HCT116 (cell line): Measurements from ENCODE around the gene SNIP1. TPM values are rescaled to one million over a fixed set of nuclear protein-coding genes. Genes with fewer than 3 reads are reported as not detected.

Source experiments
- ATAC-seq: fragments of 200-7000 bp; cut with Tn5 transposase; 2 replicates; pipeline ENCODE4 v1.9.1; 2020; ENCODE audit warnings: mild to moderate bottlenecking, moderate library complexity
- BruUV-seq: library from RNA; stranded (reverse); fragments of 400-500 nt; replicated peaks from 2 replicates; lab custom pipeline; 2021; lab: Mats Ljungman, UMichigan
- CTCF ChIA-PET: fragments of 300-600 bp; sonication (Branson Sonifier 250); formaldehyde crosslinking; loops from one replicate; lab custom pipeline; 2021; ENCODE audit warnings: antibody characterized with exemption; lab: Charles Lee
- POLR2A ChIA-PET: fragments of 300-600, 350-600 bp; sonication (Branson Sonifier 250); formaldehyde crosslinking; loops from one replicate; lab custom pipeline; 2021; ENCODE audit warnings: antibody characterized with exemption; lab: Charles Lee
- RAD21 ChIA-PET, 2 experiments: fragments of 300-600 bp; sonication (Branson Sonifier 250); formaldehyde crosslinking; loops; one replicate each; lab custom pipeline; 2023; ENCODE audit warnings: low total read pairs in 2 of 2; ENCODE audit not compliant: uncharacterized antibody in 2 of 2, unreplicated experiment in 2 of 2, low non-redundant PET in 1 of 2; lab: Charles Lee
- DNase-seq: peaks from one replicate; pipeline ENCODE4 v3.0.0-alpha.2; 2010; ENCODE audit warnings: low read depth, low spot score
- H2AFZ ChIP-seq: fragments of 200-600 bp; shearing (Covaris generic), sonication (generic); 2 replicates; pipeline ENCODE4 v1.6.1; 2017; ENCODE audit warnings: low read depth, mixed run types, mixed read lengths, antibody characterized with exemption, low read length; ENCODE audit not compliant: poor library complexity, severe bottlenecking
- H3K27ac ChIP-seq: 2 replicates; pipeline ENCODE4 v1.5.1; 2012; ENCODE audit warnings: low read depth, low read length
- H3K27me3 ChIP-seq: fragments of 200-600 bp; sonication (generic); 2 replicates; pipeline ENCODE4 v1.6.1; 2016; ENCODE audit warnings: mixed run types, low read length, mixed read lengths; ENCODE audit not compliant: insufficient read depth
- H3K36me3 ChIP-seq, 2 experiments: fragments of 200-500 bp in 1 of 2; fragments of 200-600 bp in 1 of 2; sonication (Bioruptor generic) in 1 of 2; sonication (generic) in 1 of 2; 2 replicates each; pipeline versions ENCODE4 v1.5.1 to v1.6.1; 2014 to 2016; ENCODE audit warnings: low read length in 2 of 2, inconsistent platforms in 1 of 2, mixed read lengths in 1 of 2, mixed run types in 1 of 2; ENCODE audit not compliant: insufficient read depth in 2 of 2, control insufficient read depth in 1 of 2
- H3K4me1 ChIP-seq, 2 experiments: fragments of 200-600 bp in 1 of 2; sonication (generic) in 1 of 2; 2 replicates each; pipeline versions ENCODE4 v1.5.1 to v1.6.1; 2012 to 2017; ENCODE audit warnings: low read length in 2 of 2, inconsistent platforms in 1 of 2, mild to moderate bottlenecking in 1 of 2, mixed read lengths in 1 of 2, mixed run types in 1 of 2, moderate library complexity in 1 of 2; ENCODE audit not compliant: insufficient read depth in 2 of 2, control insufficient read depth in 1 of 2
- H3K4me2 ChIP-seq: fragments of 200-600 bp; sonication (generic); 2 replicates; pipeline ENCODE4 v1.6.1; 2017; ENCODE audit warnings: mixed run types, low read length, mixed read lengths
- H3K4me3 ChIP-seq, 2 experiments: fragments of 200-600 bp in 1 of 2; sonication (generic) in 1 of 2; replicated peaks in 1 of 2; 2 replicates each; pipeline ENCODE4 v1.5.1; 2011 to 2016; ENCODE audit warnings: low read length in 2 of 2, control low read depth in 1 of 2, low read depth in 1 of 2, mild to moderate bottlenecking in 1 of 2, mixed read lengths in 1 of 2, mixed run types in 1 of 2
- H3K79me2 ChIP-seq: fragments of 200-600 bp; sonication (generic); 2 replicates; pipeline ENCODE4 v1.6.1; 2017; ENCODE audit warnings: mild to moderate bottlenecking, mixed run types, low read length, moderate library complexity, mixed read lengths; ENCODE audit not compliant: insufficient read depth
- H3K9ac ChIP-seq: fragments of 200-600 bp; sonication (generic); 2 replicates; pipeline ENCODE4 v1.6.1; 2016; ENCODE audit warnings: low read length, mixed read lengths
- H3K9me2 ChIP-seq: fragments of 200-600 bp; sonication (generic), shearing (Covaris generic); 2 replicates; pipeline ENCODE4 v1.6.1; 2017; ENCODE audit warnings: mixed run types, mild to moderate bottlenecking, moderate library complexity; ENCODE audit not compliant: insufficient read depth
- H3K9me3 ChIP-seq, 2 experiments: fragments of 200-500 bp in 1 of 2; fragments of 200-600 bp in 1 of 2; sonication (Bioruptor generic) in 1 of 2; sonication (generic) in 1 of 2; 2 replicates each; pipeline ENCODE4 v1.6.1; 2014 to 2017; ENCODE audit warnings: low read length in 2 of 2, mixed read lengths in 2 of 2, inconsistent platforms in 1 of 2, low read depth in 1 of 2, mild to moderate bottlenecking in 1 of 2, mixed run types in 1 of 2, moderate library complexity in 1 of 2; ENCODE audit not compliant: control insufficient read depth in 1 of 2, insufficient read depth in 1 of 2
- H4K20me1 ChIP-seq: fragments of 200-600 bp; sonication (generic), shearing (Covaris generic); 2 replicates; pipeline ENCODE4 v1.6.1; 2017; ENCODE audit warnings: mixed run types, mild to moderate bottlenecking, moderate library complexity; ENCODE audit not compliant: insufficient read depth
- CBX3 ChIP-seq: IDR thresholded peaks from 2 replicates; pipeline ENCODE4 v1.6.1; 2012; ENCODE audit warnings: low read depth
- CEBPB ChIP-seq: IDR thresholded peaks from 2 replicates; pipeline ENCODE4 v1.6.1; 2012; ENCODE audit warnings: low read depth
- ELF1 ChIP-seq: IDR thresholded peaks from 2 replicates; pipeline ENCODE4 v1.6.1; 2012; ENCODE audit warnings: low read depth, borderline replicate concordance
- EZH2 ChIP-seq: fragments of 200-600 bp; sonication (generic); IDR thresholded peaks from 2 replicates; pipeline ENCODE4 v1.6.1; 2017; ENCODE audit warnings: antibody characterized with exemption, mixed run types
- FOSL1 ChIP-seq: IDR thresholded peaks from 2 replicates; pipeline ENCODE4 v1.6.1; 2012; ENCODE audit warnings: low read depth
- JUND ChIP-seq: IDR thresholded peaks from 2 replicates; pipeline ENCODE4 v1.6.1; 2012
- POLR2A ChIP-seq: IDR thresholded peaks from 2 replicates; pipeline ENCODE4 v1.7.0; 2011; ENCODE audit warnings: borderline replicate concordance; ENCODE audit not compliant: insufficient read depth, insufficient read length; ENCODE audit errors: extremely low read depth
- RAD21 ChIP-seq: IDR thresholded peaks from 2 replicates; pipeline ENCODE4 v1.6.1; 2012; ENCODE audit warnings: low read depth, mild to moderate bottlenecking
- REST ChIP-seq: IDR thresholded peaks from 2 replicates; pipeline ENCODE4 v1.6.1; 2012; ENCODE audit warnings: low read depth
- SIN3A ChIP-seq: IDR thresholded peaks from 2 replicates; pipeline ENCODE4 v1.6.1; 2012; ENCODE audit warnings: low read depth
- SP1 ChIP-seq: IDR thresholded peaks from 2 replicates; pipeline ENCODE4 v1.6.1; 2012; ENCODE audit warnings: low read depth
- SRF ChIP-seq: IDR thresholded peaks from 2 replicates; pipeline ENCODE4 v1.6.1; 2012; ENCODE audit warnings: low read depth
- TCF7L2 ChIP-seq: IDR thresholded peaks from 2 replicates; pipeline ENCODE4 v1.7.0; 2011; ENCODE audit warnings: borderline replicate concordance, inconsistent platforms; ENCODE audit not compliant: insufficient read depth, insufficient read length; ENCODE audit errors: extremely low read depth
- YY1 ChIP-seq: IDR thresholded peaks from 2 replicates; pipeline ENCODE4 v1.6.1; 2011; ENCODE audit warnings: low read length, low read depth, moderate library complexity, mild to moderate bottlenecking; ENCODE audit not compliant: insufficient replicate concordance; ENCODE audit errors: extremely low read depth
- ZNF274 ChIP-seq: fragments of 200-500 bp; sonication (Bioruptor generic); IDR thresholded peaks from 2 replicates; pipeline ENCODE4 v1.6.1; 2014; ENCODE audit warnings: mild to moderate bottlenecking, low read depth, low read length, inconsistent platforms
- intact Hi-C: fragments of 100-400 bp; cut with micrococcal nuclease; formaldehyde crosslinking; loops from 2 replicates; pipeline ENCODE4 v1.10.0; 2022
- total RNA-seq: library from RNA; stranded (reverse); gene quantifications from one replicate; pipeline ENCODE4 v1.2.1, GENCODE V29; 2021; ENCODE audit not compliant: unreplicated experiment

The SNIP1 gene
- total RNA-seq, 1 experiment from 2014 or later, result 18.8 TPM

- no peak for TF ChIP-seq SP1
- no peak for TF ChIP-seq REST
- TF ChIP-seq TCF7L2, result no peak
- TF ChIP-seq POLR2A, result no peak
- no peak for TF ChIP-seq SIN3A
- Histone ChIP-seq H3K4me2 (no peak overlapping the region), H3K79me2 (no peaks in the 10 kb centered on the region), H3K27me3 (no peaks in the 10 kb centered on the region), H4K20me1 (no peaks in the 10 kb centered on the region), H3K4me3 (no peak overlapping the region), H3K9me3 (no peaks in the 10 kb centered on the region), H3K9ac (no peak overlapping the region), H2AFZ (no peak overlapping the region), H3K36me3 (peaks cover 49 to 64% of the 10 kb centered on the region in 2 experiments), H3K27ac (no peak overlapping the region), H3K9me2 (no peaks in the 10 kb centered on the region), H3K4me1 (no peaks in the 10 kb centered on the region)
- ChIA-PET CTCF (no interaction called here), POLR2A (no interaction called here), RAD21 (no interaction called here)
- ATAC-seq (no peak), DNase-seq (no peak)
- no TSS peak for BruUV-seq
- intact Hi-C loops, result loop anchor here (10.0 kb wide), 1 partner anchor 408 kb away; no protein-coding TSS in a partner anchor
Observed at GRCh38 chr1:37567023-37567422, 12.9 kb upstream of the SNIP1 start.

- H3K4me1 ChIP-seq, result no peaks in the 10 kb centered on the region
- CTCF ChIA-PET, result no interaction called here
- H3K27me3 ChIP-seq, result no peaks in the 10 kb centered on the region
- intact Hi-C loops, result loop anchor here (5.0 to 10.0 kb wide), 2 partner anchors 108 to 410 kb away; no protein-coding TSS in a partner anchor
- ATAC-seq (no peak), DNase-seq (no peak)
- H3K9me3 ChIP-seq, result no peaks in the 10 kb centered on the region
- H3K4me2 ChIP-seq, result no peak overlapping the region
- no peak overlapping the region for H3K9ac ChIP-seq
- peaks cover 34 to 51% of the 10 kb centered on the region in 2 experiments for H3K36me3 ChIP-seq
- POLR2A ChIA-PET, result no interaction called here
- H3K79me2 ChIP-seq, result no peaks in the 10 kb centered on the region
- H3K27ac ChIP-seq, result no peak overlapping the region
- no peak overlapping the region for H2AFZ ChIP-seq
- BruUV-seq, result no TSS peak
- H3K4me3 ChIP-seq, result no peak overlapping the region
- H3K9me2 ChIP-seq, result no peaks in the 10 kb centered on the region
- H4K20me1 ChIP-seq, result no peaks in the 10 kb centered on the region
- RAD21 ChIA-PET, result no interaction called here
- TF ChIP-seq FOSL1, result no peak
- no peak for TF ChIP-seq SP1
- no peak for TF ChIP-seq EZH2
- no peak for TF ChIP-seq POLR2A
- TF ChIP-seq ZNF274, result no peak
- TF ChIP-seq RAD21, result no peak
- no peak for TF ChIP-seq YY1
- no peak for TF ChIP-seq ELF1
- TF ChIP-seq REST, result no peak
- TF ChIP-seq SRF, result no peak
- TF ChIP-seq CBX3, result no peak
- no peak for TF ChIP-seq CEBPB
- TF ChIP-seq JUND, result no peak
Observed at GRCh38 chr1:37564892-37565291, 10.8 kb upstream of the SNIP1 start.
